Measurements from ENCODE around the gene DOCK4. TPM values are rescaled to one million over a fixed set of nuclear protein-coding genes. Genes with fewer than 3 reads are reported as not detected.

The DOCK4 gene
- total RNA-seq, 1 experiment from 2014 or later: 4.9 TPM

DNA sequence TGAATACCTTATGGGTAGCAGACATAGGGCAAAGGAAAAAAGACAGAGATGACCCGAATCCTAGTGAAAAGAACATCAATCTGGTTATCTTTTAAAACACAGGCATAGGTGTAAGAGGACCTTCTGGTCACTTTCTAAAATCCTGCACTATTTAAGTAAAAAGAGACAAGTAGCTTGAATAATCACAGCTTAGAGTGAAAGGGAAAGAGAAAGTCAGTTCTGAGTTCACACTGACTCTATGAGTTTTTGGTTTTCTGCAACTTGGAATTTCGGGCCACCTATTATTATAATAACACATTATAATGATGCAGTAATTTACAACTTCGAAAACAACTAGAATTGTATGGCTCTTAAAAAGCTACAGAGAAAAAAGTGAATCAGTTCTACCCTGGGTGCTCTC lies 247.8 kb downstream of the DOCK4 start:
- H3K9me3 ChIP-seq (ENCODE audit: control insufficient read depth, low read depth, low read length): no peaks in the 10 kb centered on the region
- H4K8ac ChIP-seq (replicated peaks; ENCODE audit: insufficient read length, low read depth, low read length): no peak overlapping the region
- H3K27me3 ChIP-seq (ENCODE audit: insufficient read depth, low read length): no peaks in the 10 kb centered on the region
- H3K23me2 ChIP-seq (ENCODE audit: insufficient read length, low read depth, low read length, poor library complexity, severe bottlenecking): no peaks in the 10 kb centered on the region
- H3T11ph ChIP-seq (ENCODE audit: low read length): no peak overlapping the region
- Mint-ChIP-seq H3K4me1 (peaks cover 4 to 21% of the 10 kb centered on the region in 2 experiments; a peak in 3 of 4 replicates), H3K4me3 (no peak overlapping the region), H3K36me3 (ENCODE audit: insufficient read depth in 1 of 3, low read depth in 3 of 3) (peaks cover 0 to 4% (median 2%) of the 10 kb centered on the region in 3 experiments; a peak in 1 of 7 replicates), H3K9me3 (no peaks in the 10 kb centered on the region), H3K27me3 (ENCODE audit: low read depth) (no peaks in the 10 kb centered on the region), H3K27ac (no peak overlapping the region)
- H4K91ac ChIP-seq (ENCODE audit: insufficient read length, low read depth, low read length): no peak overlapping the region
- no peak overlapping the region for H2BK20ac ChIP-seq (ENCODE audit: low read depth, low read length, poor library complexity, severe bottlenecking)
- no peak overlapping the region for H3K23ac ChIP-seq (ENCODE audit: insufficient read length, low read depth, low read length)
- no peak overlapping the region for H3K4me2 ChIP-seq (ENCODE audit: insufficient read depth, insufficient read length, low read length)
- no peaks in the 10 kb centered on the region for H3K79me1 ChIP-seq (ENCODE audit: insufficient read depth, low read depth, low read length, poor library complexity, severe bottlenecking)
- no peak overlapping the region for H2AK5ac ChIP-seq (ENCODE audit: insufficient read length, low read length)
- H3K4me1 ChIP-seq (ENCODE audit: insufficient read depth, low read length): no peaks in the 10 kb centered on the region; the same call in 1 of the 2 replicates
- H2BK120ac ChIP-seq (ENCODE audit: low read depth, low read length, poor library complexity, severe bottlenecking): no peak overlapping the region
- no peak overlapping the region for H3K56ac ChIP-seq (ENCODE audit: insufficient read length, low read depth, low read length)
- no peak overlapping the region for H4K5ac ChIP-seq (ENCODE audit: insufficient read length, low read depth, low read length)
- H2BK12ac ChIP-seq (ENCODE audit: insufficient read length, low read depth, low read length): no peak overlapping the region
- no peak overlapping the region for H2BK5ac ChIP-seq (ENCODE audit: insufficient read length, low read length)
- H3K4ac ChIP-seq (ENCODE audit: low read depth, low read length): no peak overlapping the region
- TF ChIP-seq, protein P1, sequence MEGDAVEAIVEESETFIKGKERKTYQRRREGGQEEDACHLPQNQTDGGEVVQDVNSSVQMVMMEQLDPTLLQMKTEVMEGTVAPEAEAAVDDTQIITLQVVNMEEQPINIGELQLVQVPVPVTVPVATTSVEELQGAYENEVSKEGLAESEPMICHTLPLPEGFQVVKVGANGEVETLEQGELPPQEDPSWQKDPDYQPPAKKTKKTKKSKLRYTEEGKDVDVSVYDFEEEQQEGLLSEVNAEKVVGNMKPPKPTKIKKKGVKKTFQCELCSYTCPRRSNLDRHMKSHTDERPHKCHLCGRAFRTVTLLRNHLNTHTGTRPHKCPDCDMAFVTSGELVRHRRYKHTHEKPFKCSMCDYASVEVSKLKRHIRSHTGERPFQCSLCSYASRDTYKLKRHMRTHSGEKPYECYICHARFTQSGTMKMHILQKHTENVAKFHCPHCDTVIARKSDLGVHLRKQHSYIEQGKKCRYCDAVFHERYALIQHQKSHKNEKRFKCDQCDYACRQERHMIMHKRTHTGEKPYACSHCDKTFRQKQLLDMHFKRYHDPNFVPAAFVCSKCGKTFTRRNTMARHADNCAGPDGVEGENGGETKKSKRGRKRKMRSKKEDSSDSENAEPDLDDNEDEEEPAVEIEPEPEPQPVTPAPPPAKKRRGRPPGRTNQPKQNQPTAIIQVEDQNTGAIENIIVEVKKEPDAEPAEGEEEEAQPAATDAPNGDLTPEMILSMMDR (conservative IDR thresholded peaks at IDR 0.05): no peak
- H3K18ac ChIP-seq (ENCODE audit: insufficient read length, low read depth, low read length): no peak overlapping the region
- no peaks in the 10 kb centered on the region for H3K79me2 ChIP-seq (ENCODE audit: insufficient read depth, low read length)
- H3K27ac ChIP-seq (ENCODE audit: insufficient read length, low read depth, low read length): no peak overlapping the region
- H2AFZ ChIP-seq (ENCODE audit: low read length): no peak overlapping the region
- H3K9ac ChIP-seq (ENCODE audit: extremely low read depth, insufficient read length, low read length): no peak overlapping the region
- no CpG with 5 or more reads among the region's 3 CpGs for WGBS (ENCODE audit: extremely low coverage, insufficient read length, low lambda C conversion rate)
- no peak for DNase-seq
- no peaks in the 10 kb centered on the region for H4K20me1 ChIP-seq (ENCODE audit: control insufficient read depth, insufficient read depth, insufficient read length)
- H2BK15ac ChIP-seq (ENCODE audit: low read depth, low read length): no peak overlapping the region
- no peak overlapping the region for H3K14ac ChIP-seq (ENCODE audit: insufficient read depth, low read length)
